IPS-NIHi7 (cell line): ENCODE data around the gene GTF2I.
A peak's percentile ranks its signal among the peaks of the same experiment; 100 is the strongest.
"Not testable (repeated sequence)": the region's sequence is repeated elsewhere in the genome, so short reads cannot be mapped to it uniquely, and the experiment has no call there.

Experiments
- DNase-seq: peaks from one replicate; pipeline ENCODE4 v3.0.0; 2012; ENCODE audit warnings: mixed read lengths; ENCODE audit errors: extremely low spot score

GTF2I gene

DNA sequence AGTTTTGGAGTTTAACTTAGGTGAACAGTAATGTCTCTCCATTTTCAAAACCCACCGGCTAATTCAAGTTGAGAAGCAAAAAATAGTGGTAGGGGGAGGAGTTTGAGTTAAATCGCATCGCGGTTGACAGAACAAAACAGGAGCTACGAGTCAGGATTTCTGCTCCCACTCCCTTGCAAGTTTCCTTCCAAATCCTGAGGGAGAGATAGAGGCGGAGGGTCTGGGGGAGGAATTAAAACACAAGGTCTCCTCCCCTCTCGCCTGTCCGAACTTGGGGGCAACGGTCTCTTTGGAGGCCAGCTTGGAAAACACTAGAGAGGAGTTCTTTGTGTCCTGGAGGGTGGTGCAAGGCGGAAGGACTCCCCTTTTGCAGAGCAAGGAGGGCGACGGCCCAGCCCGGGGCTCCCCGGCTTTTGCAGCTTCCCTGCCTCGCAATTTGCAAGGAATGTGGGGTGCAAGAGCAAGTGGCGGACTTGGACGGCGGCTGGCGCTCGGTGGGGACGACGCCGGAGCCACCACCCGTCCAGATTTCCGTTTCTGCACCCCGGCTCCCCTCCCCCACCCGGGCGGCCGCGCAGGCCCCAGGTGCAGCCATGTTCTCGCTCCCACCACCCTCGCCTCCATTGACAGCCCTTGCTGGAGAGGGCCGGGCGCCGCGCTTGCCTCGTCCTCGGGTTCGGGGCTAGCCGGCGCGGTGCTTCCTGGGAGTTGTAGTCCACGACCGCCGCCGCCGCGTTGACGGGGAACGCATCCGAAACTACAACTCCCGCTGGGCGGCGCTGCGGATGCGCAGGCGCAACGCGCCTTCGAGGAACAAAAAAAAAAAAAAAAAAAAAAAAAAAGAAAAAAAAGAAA, 454 bp upstream of the GTF2I start:
- DNase-seq: peak; percentile 93

DNA sequence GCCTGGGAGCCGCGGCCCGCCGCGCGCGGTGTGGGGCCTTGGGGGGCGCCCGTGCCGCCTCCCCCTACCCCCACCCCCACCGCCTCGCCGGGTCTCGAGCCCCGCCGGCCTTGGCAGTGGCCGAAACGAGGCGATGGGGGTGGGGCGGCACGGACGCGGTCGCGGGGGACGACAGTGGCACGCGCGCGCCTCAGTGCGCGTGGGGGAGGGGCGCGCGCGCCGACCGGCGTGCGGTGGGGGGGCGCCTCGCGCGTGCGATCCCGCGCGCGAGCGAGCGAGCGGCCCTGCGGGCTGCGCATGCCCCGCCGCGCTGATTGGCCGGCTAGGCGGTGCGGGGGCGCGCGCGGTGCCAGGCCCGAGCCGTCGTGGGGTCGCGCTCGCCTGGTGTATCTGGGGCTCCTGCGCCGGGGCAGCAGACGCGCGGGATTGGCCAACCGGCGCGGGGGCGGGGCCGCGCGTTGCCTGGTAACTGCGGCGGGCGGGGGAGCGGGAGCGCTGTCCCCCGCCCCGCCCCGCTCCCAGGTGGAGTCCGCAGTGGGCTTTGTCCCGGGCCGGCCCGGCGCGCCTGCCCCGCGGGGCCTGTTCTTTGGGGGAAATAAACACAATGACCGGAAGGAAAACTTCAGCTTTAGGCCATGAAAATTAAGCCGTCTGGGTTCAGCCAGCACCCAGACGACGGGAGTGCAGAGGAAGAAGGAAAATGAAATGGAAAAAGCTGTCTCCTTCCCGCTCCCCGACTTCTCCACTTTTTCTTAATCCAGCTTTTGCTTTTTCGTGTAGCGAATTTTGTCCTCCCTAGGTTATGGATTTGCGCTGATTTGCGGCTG, 873 bp downstream of the GTF2I start:
- peak; percentile 94 for DNase-seq

DNA sequence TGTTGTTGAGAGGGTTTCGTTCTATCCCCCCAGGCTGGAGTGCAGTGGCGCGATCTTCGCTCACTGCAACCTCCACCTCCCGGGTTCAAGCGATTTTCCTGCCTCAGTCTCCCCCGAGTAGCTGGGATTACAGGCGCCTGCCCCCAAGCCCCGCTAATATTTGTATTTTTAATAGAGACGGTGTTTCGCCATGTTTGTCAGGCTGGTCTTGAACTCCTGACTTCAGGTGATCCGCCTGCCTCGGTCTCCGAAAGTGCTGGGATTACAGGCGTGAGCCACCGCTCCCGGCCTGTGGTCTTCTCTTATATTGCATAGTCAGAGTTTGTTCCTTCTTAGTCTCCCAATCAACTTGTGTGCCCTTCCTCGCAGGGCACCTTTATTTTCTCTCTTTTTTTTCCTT, 2.7 kb downstream of the GTF2I start:
- not testable (repeated sequence) for DNase-seq

DNA sequence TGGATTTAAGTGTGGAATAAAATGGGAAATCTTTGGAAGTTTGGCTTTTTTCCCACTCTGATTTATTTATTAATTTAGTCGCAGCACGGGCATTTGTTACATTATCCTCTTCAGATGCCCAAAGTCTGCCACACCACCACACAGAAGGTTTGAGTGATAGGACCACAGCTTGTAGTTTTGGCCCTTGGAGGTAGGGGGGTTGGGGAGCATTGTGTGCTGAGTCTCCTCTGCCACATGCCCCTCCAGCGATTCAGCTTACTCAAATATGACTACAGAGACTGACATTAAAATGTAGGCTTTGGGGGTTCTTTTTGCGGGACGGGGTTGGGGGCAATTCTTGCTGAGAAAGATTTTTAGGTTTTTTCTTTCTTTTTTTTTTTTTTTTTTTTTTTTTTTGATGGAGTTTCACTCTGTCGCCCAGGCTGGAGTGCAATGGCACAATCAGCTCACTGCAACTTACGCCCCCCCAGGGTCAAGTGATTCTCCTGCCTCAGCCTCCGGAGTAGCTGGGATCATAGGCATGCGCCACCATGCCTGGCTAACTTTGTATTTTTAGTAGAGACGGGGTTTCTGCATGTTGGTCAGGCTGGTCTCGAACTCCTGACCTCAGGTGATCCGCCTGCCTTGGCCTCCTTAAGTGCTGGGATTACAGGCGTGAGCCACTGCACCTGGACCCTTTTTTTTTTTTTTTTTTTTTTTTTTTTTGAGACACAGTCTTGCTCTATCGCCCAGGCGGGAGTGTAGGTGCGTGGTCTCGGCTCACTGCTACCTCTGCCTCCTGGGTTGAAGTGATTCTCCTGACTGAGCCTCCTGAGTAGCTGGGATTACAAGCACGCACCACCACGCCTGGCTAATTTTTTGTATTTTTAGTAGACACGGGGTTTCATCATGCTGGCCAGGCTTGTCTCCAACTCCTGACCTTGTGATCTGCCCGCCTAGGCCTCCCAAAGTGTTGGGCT, 4.6 kb downstream of the GTF2I start:
- DNase-seq: peak; percentile 39

DNA sequence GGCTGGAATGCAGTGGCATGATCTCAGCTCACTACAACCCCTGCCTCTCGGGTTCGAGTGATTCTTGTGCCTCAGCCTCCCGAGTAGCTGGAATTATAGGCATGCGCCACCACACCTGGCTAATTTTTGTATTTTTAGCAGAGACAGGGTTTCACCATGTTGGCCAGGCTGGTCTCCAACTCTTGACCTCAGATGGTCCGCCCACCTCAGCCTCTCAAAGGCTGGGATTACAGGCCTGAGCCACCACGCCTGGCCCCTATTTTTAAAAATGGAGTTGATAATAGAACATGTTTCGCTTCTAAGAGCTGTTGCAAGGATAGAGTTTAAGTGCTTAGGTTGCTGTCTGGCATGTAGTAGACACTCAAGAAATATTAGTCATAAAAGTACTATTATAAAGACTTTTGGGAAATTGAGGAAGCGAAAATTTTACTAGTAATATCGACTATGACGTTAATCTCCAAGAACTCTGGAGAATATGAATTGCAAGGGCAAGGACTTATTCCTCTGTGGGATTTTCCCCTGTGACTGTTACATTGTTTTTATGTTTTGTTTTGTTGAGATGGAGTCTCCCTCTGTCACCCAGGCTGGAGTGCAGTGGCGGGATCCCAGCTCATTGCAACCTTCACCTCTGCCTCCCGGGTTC, 7.9 kb downstream of the GTF2I start:
- no peak for DNase-seq

DNA sequence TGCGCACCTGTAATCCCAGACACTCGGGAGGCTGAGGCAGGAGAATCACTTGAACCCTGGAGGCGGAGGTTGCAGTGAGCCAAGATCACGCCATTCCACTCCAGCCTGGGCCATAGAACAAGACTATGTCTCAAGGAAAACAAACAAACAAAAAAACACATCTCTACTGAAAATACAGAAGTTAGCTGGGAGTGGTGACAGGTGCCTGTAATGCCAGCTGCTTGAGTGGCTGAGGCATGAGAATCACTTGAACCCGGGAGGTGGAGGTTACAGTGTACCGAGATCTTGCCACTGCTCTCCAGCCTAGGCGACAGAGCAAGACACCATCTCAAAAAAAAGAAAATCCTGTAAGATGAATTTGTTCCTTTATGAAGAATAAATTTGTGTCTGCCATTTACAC, 9.5 kb downstream of the GTF2I start:
- DNase-seq: not testable (repeated sequence)

DNA sequence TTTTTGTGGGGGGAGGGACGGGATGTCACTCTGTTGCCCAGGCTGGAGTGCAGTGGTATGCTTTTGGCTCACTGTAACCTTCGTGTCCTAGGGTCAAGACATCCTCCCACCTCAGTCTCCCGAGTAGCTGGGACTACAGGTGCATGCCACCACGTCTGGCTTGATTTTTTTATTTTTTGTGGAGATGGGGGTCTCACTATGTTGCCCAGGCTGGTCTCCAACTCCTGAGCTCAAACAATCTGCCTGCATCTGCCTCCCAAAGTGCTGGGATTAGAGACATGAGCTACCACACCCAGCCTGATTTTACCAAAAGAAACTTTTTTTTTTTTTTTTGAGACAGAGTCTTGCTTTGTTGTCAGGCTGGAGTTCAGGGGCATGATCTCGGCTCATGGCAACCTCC, 10.0 kb downstream of the GTF2I start:
- not testable (repeated sequence) for DNase-seq

DNA sequence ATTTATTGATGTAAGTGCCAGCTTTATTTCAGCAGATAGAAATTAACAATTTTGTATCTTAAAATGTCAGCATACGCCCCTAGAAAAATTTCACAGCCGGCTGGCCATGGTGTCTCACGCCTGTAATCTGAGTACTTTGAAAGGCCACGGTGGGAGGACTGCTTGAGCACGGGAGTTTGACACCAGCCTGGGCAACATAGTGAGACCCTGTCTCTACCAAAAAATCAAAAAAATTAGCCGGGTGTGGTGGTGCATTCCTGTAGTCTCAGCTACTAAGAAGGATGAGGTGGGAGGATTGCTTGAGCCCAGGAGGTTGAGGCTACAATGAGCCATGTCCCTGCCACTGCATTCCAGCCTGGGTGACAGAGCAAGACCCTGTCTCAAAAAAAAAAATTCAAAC, 14.1 kb downstream of the GTF2I start:
- no peak for DNase-seq

DNA sequence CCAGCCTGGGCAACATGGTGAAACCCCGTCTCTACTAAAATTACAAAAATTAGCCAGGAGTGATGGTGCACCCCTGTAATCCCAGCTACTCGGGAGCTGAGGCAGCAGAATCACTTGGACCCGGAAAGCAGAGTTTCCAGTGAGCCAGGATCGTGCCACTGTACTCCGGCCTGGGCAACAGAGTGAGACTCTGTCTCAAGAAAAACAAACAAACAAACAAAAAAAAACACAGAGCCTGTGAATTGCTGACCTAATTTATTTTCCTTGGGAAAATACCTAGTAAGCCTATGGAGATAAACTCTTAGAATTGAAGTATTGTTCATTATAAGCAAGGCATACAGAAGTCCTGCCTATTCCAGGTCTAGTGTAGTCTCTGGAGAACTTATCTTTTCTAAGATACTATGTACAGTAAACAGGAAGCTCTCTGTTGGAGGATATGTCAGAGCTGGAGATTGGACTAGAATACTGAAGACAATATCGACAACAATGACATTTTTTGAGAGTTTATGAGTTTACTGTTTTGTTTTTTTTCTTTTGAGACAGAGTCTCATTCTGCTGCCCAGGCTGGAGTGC, 14.9 kb downstream of the GTF2I start:
- no peak for DNase-seq

DNA sequence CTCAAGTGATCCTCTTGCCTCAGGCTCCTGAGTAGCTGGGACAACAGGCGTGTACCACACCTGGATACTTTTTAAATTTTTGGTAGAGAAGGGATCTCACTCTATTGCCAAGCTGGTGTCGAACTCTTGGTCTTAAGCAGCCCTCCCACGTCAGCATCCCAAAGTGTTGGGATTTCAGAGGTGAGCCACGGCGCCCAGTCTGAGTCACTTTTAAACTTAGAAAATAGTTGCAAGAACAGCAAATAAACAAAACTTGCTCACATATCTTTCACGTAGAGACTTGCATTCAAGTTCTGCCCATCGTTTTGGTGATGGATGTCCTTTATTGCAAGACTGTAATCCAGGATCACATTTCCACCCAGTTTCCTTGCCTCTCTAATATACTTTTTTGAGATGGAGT, 16.6 kb downstream of the GTF2I start:
- no peak for DNase-seq

DNA sequence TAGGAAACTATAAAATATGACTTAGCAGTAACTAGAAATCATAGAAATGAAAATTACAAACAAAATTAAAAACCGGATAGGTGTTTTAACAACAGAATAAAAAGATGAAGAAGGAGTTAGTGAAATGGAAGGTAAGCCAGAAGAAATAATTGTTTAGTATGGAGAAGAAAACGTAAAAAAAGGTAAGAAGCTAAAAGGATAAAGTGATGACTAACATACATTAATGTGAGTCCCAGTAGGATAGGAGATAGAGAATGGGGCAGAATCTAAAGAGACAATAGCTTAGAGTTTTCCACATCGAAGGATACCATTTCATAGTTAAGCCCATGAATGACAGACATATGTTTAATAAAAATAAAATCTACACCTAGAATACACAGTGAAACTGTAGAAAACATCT, 25.3 kb downstream of the GTF2I start:
- no peak for DNase-seq

DNA sequence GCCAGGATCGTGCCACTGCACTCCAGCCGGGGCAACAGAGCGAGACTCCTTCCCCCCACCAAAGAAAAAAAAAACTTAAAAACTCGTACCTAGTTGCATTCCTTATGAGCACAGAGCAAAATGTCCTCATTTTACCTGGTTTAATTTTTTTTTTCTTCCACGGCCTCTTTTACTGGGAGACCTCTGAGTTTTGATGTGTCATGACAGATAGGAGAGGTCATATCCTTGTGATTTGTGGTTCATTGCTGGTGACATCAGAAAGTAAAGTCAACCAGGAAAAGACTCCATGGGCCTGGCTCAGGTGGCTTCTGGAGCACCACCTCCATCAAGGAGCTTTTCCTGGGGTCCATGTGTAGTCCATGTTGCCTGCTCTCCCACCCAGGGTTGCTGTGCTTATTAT, 26.3 kb downstream of the GTF2I start:
- no peak for DNase-seq

DNA sequence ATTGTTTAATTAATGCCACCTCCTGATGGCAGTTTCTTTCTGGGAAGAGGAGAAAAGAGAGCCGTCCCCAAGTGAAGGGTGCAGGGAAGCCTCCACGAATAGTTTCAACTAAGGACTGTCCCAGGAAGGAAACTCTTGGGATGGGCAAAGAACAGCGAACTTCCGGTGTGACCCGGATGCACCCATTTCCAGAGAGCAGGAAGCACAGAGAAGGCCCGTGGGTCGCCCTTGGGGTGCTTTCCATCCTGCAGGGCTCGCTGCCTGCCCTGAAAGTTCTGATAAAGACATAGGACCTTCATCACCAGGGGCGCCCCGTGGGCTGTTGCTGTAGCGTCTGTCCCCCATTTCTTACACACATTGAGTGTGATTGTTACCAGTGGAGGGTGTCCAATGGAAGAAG, 27.0 kb downstream of the GTF2I start:
- DNase-seq: no peak

DNA sequence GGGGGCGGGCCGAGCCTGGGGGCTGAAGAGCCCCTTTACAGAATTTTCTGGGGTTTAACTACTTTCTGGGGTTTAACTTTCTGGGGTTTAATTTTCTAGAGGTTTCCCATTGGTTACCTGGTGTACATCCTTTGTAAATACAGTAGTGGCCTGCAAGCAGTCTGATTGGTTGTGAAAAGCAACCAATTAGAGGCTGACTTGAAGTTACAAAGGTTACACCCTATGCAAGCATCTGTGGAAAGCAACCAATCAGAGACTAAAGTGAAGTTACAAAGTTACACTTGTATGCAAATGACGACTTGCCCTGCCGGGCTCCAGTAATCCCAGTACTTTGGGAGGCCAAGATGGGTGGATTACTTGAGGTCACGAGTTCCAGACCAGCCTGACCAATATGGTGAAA, 27.4 kb downstream of the GTF2I start:
- no peak for DNase-seq

DNA sequence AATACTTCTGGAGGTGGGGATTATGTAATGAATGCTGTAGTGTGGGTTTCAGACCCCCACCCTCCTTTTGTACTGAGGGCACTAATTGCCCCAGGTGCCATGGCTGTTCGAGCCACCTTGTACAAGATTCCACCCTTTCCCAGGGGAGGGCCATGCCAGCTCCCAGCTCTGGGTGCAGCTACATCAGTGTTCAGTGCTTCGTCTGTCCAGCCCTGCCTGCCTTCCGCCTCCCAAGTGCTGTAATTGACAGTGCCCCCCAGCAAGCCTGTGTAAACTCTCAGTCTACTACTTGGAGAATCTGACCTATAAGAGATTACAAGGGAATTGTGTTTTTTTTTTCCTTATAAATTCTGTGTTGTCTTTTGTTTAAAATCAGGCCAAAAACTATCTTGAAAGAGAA, 33.0 kb downstream of the GTF2I start:
- no peak for DNase-seq

DNA sequence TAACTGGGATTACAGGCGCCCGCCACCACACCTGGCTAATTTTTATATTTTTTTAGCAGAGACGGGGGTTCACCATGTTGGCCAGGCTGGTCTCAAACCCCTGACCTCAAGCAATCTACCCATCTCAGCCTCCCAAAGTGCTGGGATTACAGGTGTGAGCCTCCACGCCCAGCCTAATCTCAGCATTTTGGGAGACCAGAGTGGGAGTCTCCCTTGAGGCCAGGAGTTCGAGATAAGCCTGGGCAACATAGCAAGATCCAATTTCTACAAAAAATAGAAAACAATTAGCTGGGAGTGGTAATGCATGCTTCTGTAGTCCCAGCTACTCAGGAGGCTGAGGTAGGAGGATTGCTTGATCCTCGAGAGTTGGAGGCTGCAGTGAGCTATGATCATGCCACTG, 46.9 kb downstream of the GTF2I start:
- not testable (repeated sequence) for DNase-seq

DNA sequence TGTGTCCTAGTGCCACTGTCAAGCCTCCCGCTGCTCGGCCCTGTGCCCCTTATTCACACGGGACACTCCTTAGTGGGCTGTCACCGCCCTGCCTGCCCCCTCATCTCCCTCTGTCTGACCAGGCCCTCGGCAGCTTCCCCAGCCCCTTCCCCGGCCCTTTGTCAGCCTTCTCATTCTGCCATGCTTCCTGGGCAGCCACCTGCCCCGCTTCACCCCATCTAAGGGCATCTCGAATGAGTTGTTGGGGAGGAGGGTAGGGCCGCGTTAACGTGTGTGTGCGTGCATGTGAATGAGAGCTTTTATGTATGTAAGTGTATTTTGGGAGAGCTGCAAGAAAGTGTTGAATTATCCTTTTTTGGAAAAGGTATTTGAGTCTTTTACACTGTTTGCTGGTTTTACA, 49.7 kb downstream of the GTF2I start:
- DNase-seq: no peak

DNA sequence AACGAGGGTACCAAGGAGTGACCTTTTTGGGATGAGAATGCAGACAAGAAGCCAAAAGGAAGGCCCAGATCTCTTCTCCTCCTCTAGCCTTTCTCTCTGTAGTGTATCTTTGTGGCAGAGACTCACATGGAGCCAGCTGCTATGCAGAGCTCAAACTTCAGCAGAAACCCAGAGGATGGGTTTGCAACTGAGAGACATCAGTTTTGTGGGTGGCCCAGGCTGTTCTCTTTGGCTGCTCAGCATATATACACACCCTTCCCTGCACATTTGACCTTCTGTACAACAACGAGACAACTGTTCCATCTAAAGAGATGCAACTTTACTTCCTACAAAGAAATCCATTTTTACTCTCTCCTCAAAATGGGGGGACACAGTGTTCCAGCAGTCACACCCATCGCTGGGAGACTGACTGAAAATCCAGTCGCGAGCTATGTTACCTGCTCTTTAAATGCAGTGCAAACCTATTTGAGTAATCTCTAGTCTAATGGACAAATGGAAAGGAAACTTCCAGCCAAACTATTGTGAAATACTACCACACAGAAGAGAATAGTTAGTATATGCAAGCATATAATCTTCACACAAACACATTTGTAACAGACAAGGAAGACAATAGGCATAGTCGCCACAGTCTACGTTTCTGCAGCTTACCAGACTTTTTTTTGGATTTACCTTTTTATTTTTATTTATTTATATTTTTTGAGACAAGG, 51.2 kb downstream of the GTF2I start:
- DNase-seq: no peak

DNA sequence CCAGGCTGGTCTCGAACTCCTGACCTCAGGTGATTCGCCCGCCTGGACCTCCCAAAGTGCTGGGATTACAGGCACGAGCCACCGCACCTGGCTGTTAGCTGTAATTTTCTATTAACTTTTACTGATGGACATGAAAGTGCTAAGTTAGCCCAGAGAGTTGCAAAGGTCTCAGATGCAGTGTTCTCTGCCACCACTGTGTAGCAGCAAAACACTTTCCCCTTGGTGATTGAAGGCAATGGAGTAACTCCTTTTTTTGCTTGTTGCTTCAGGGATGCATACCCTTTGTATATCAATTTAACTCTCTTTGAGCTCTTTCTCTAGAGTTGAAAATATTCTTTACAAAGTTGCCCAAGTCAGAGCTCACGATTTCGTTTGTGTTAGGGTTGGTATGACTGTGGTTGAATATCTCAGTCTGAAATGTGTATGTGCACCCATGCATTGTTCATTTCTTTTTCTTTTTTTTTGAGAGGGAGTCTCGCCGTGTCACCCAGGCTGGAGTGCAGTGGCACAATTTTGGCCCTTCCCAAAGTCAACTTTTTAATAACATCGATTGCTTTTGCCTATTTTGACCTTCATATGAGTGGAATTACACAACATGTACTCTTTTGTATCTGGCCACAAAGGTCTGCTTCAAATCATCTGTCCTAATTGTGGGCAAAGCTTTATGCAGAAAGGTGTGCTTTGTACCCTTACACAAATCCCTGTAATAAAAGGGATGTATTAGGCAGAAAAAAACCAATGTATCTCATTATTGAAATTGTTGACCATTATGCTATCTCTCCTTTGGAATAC, 52.6 kb downstream of the GTF2I start:
- no peak for DNase-seq

DNA sequence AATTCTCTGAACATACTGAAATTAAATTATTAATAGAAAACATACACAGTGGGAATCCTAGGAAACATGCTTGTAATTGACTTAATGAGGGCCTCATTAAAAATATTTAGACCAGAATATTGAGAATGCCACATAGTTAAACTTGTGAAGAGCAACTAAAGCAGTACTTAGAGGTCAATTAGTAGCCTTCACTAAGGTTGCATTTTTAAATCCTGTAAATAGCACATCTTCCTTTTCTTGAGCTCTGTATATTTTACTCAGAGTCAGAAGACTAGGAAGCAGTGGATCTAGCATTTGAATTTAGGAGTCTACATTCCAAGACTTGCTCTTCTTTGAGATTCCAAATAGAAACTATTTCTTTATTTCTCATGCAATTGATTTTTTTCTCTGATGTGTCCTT, 56.0 kb downstream of the GTF2I start:
- DNase-seq: no peak
